OCI-LY3 (cell line): ENCODE results near the gene NELL1.

Experiments
- CTCF ChIP-seq: fragments of 200-600, 300-600 bp; sonication (generic); IDR thresholded peaks from 2 replicates; pipeline ENCODE4 v1.5.1; 2014; ENCODE audit warnings: antibody characterized with exemption, low read length, low read depth
- EZH2phosphoT487 ChIP-seq: fragments of 200-600 bp; shearing (Covaris generic); IDR thresholded peaks from 2 replicates; pipeline ENCODE4 v1.6.1; 2018; ENCODE audit warnings: antibody characterized with exemption, mixed run types, low read depth

- TF ChIP-seq CTCF (no peak), EZH2phosphoT487 (no peak)
Measured at GRCh38 chr11:21415606-21416005, 746.2 kb downstream of the NELL1 start.
